Adrenal gland (tissue), 5 donors: ENCODE data around the gene LMO7.

Experiments
- POLR2A ChIP-seq, 2 donors: fragments of 450-650 bp; IDR thresholded peaks; one replicate each; pipeline ENCODE4 v1.6.1; 2017; ENCODE audit warnings: antibody characterized with exemption in 2 of 2, mild to moderate bottlenecking in 2 of 2, moderate library complexity in 1 of 2
- TF ChIP-seq, protein P1 (sequence below), 6 experiments: fragments of 450-650 bp in 4 of 6; fragments of 200-600 bp in 2 of 6; sonication (generic) in 1 of 6; IDR thresholded peaks; 1 replicate in 5 of 6; 2 replicates in 1 of 6; pipeline versions ENCODE4 v1.5.1 to v1.8.0; 2016 to 2021; ENCODE audit warnings: antibody characterized with exemption in 6 of 6, mild to moderate bottlenecking in 2 of 6, moderate library complexity in 1 of 6
- donor health status: DM: no; HTN: no; CAD: no.

- TF ChIP-seq, protein P1, sequence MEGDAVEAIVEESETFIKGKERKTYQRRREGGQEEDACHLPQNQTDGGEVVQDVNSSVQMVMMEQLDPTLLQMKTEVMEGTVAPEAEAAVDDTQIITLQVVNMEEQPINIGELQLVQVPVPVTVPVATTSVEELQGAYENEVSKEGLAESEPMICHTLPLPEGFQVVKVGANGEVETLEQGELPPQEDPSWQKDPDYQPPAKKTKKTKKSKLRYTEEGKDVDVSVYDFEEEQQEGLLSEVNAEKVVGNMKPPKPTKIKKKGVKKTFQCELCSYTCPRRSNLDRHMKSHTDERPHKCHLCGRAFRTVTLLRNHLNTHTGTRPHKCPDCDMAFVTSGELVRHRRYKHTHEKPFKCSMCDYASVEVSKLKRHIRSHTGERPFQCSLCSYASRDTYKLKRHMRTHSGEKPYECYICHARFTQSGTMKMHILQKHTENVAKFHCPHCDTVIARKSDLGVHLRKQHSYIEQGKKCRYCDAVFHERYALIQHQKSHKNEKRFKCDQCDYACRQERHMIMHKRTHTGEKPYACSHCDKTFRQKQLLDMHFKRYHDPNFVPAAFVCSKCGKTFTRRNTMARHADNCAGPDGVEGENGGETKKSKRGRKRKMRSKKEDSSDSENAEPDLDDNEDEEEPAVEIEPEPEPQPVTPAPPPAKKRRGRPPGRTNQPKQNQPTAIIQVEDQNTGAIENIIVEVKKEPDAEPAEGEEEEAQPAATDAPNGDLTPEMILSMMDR (IDR thresholded peaks at IDR 0.05) = no peak
- no peak for TF ChIP-seq POLR2A (IDR thresholded peaks at IDR 0.05)
Observed at GRCh38 chr13:75762955-75763354, 126.8 kb downstream of the LMO7 start.
